GM19023 (cell line): ENCODE results near the gene SYT13.
"Not testable (repeated sequence)": the region's sequence is repeated elsewhere in the genome, so short reads cannot be mapped to it uniquely, and the experiment has no call there.

Experiments
- ATAC-seq: cut with Tn5 transposase; IDR thresholded peaks from one replicate; pipeline ENCODE4 v1.9.1; 2021; ENCODE audit warnings: mild to moderate bottlenecking, moderate library complexity; ENCODE audit not compliant: unreplicated experiment

SYT13 gene

DNA sequence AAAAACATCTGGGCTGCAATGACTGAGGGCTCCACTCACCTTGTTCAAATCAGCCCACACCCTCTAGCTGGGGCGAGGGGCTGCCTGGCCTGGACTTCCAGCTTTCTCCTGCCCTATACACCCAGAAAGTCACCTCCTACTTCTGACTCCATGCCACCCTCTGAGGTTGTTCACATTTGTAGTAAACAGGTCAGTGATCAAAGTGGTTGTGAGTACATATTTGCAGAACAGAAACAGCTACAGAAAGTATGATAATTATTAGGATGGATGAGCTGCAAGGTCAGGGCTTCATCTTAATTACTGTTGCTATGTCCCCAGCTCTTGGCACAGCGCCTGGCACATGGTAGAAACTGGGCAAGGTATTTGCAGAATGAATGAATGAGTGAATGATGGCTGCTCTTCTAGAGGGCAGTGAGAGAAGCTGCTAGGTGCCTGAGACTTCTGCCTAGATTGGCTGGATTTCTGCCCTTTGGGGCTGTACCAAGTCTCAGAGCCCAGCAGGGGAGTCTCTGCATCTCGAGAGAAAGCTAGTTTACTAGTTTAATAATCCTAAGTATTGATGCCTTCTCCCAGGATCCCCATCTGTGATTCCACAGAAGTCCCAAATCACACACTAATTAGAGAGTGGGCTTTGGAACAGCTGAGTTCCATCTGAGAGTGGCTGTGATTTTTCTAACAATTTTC lies 36.0 kb downstream of the SYT13 start:
- no peak for ATAC-seq

DNA sequence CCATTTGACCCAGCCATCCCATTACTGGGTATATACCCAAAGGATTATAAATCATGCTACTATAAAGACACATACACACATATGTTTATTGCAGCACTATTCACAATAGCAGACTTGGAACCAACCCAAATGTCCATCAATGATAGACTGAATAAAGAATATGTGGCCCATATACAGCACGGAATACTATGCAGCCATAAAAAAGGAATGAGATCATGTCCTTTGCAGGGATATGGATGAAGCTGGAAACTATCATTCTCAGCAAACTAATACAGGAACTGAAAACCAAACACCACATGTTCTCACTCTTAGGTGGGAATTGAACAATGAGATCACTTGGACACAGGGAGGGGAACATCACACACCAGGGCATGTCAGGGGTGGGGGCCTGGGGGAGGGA lies 36.8 kb downstream of the SYT13 start:
- not testable (repeated sequence) for ATAC-seq

- no peak for ATAC-seq
These were observed 37.6 kb downstream of the SYT13 start for GRCh38 chr11:45248501-45249011.

DNA sequence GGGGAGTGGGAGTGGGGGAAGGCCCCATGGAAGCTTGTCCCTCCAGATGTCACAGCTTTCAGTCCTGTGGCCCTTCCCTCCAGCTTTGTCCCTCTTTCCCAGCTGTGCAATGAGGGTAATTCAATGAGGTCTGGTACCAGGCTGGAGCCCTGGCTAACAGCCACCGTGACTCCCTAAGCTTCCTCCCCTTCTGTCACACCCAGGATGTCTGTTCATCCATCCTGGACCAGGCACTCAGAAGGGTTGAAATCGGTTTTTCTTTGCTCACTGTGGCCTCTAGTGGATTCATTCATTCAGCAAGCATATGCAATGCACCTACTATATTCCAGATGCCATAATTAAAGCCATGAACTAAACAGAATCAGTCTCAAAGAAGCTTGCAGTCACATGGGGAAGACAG lies 38.7 kb downstream of the SYT13 start:
- no peak for ATAC-seq

DNA sequence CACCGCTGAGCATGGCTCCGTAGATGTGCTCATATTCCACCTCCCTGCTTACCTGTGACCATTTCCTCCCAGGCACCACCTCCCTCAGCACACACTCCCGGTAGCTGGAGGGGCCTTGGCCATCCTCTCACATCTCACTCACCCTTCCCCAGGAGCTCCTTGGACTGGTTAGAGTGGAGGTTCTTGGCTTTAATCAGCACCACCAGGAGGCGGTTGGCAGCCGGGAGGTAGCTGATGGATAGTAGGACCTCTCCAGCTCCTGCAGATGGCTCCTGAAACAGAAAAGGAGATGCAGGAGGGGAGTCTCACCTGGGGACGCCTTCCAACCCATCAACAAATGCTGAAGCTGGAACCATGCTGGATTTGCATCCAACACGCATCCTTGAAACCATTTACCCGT lies 39.9 kb downstream of the SYT13 start:
- no peak for ATAC-seq

DNA sequence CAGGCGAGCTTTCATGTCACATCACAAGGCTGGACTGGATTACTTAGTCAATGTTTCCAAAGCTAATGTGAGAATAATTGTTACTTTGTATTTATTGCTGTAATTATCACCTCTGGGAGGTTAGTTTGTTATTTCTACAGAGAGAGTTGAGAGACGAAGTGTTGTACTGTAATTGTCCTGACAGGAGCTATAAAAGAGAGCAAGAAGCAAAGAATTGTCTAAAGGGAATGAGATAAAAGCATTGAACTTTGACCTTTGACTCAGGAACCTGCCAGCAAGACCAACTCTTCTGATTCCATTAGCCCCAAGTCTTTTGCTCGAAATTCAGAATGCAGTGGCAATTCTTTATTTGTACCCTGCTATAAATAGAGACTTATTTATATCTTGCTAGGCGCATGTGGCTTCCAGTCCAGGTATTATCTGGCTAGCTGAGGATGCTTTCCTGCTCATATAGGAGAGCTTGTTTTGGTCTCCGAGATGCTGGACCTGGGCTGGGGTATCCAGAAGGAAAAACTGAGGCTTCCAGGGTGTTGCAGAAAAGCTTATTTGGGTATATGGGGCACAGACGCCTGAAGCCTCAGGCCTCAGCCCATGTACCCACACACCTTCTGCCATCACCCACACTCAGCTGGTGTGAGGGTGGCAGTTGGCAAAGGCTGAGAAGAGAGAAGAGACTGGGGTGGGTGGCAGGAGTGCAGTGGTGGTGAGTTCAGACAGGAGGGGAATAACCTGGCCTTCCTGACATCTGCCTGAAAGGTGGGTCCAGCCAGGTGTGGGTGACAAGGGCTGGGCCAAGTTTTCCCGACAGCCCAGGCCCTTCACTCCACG lies 40.7 kb downstream of the SYT13 start:
- no peak for ATAC-seq

GRCh38 chr11:45243967-45244366 lies 42.2 kb downstream of the SYT13 start:
- ATAC-seq = no peak

DNA sequence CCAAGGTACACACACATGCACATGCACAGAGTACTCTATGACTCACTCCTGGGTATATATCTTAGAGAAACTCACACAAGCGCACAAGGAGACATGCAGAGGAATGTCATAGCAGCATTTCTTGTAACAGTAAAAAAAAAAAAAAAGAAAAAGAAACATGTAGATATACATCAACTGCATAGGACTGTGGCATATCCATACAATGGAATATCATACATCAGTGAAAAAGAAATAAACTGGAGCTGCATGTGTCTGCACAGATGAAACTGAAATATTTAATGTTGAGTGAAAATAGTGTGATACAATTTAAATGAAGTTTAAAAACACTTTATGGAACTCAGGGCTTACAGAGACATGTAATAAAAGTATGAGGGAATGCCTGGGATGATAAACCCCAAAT lies 46.4 kb downstream of the SYT13 start:
- no peak for ATAC-seq

DNA sequence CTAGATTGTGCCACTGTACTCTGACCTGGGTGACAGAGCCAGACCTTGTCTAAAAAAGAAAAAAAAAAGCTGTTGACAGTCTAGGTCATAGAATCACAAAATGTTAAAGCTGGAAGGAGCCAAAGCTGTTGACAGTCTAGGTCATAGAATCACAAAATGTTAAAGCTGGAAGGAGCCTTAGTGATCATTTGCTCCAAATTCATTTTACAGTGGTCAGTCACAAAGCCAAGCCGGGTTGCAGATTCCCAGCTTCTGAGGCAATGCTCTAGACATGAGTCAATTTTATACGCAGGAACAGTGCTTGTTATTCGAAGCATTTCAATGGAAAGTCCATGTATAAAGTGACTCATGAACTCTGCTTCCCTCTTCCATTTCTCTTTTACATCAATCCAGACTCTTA lies 47.4 kb downstream of the SYT13 start:
- ATAC-seq = no peak

DNA sequence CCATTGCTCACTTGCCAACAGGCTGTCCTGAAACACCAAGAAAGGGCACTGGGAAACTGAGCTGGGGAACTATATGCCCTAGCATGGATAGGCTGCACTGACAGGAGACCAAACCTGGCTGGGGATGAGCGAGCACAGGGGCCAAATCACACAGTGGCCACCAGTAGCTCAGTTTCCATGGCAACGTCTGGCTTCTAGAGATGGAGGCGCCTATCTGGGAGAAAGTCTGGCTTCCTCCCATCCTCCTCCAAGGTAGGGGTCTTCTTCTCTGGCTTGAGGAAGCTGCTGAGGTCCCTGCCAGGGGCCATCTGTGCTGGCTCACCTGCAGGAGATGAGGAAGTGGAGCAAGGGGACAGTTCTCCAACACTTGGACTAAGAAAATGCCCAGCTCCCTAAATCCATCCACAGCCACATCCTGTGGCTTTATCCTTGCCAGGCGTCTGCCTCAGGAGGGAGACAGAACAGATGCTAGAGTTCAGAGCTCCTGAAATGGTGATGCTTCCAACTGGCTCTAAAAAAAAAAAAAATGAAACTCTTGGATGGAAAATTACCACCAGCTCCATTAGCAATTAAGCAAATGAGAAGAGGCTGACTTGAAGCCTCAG lies 48.3 kb downstream of the SYT13 start:
- no peak for ATAC-seq

- ATAC-seq = no peak
These were observed 51.7 kb downstream of the SYT13 start for GRCh38 chr11:45234306-45235006.

GRCh38 chr11:45233804-45234170 lies 52.4 kb downstream of the SYT13 start:
- ATAC-seq = no peak

DNA sequence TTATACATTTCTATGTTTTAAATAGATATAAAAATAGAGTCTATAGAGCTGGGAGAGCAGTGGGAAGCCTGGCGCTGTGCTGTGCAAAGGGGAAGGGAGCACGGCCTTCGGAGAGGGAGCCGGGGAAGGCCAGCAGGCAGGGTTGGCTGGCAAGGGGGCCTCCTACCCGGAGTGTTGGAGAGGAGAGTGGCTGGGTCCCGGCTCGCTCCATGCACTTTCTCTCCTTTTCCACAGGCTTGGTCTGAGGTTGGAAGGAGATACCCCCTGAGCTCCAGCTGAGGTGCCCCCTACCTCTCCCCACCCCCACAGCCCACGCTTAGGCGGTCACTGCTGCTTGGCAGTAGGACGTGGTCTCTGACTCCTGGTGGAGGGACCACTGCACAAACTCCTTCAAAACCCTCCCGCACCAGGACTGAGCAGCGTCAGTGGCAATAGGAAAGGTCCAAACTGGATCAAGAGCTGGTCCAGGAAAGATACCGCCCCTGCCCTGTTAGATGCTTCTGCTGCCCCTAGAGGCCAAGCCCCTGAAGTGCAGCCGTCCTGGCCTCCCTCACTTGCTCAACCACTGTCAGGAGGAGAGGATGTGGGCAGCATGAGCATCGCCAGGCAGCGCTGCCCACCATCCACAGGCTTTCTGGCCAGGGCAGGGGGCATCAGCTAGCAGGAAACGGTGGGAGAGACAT lies 52.9 kb downstream of the SYT13 start:
- ATAC-seq = peak; percentile 85

DNA sequence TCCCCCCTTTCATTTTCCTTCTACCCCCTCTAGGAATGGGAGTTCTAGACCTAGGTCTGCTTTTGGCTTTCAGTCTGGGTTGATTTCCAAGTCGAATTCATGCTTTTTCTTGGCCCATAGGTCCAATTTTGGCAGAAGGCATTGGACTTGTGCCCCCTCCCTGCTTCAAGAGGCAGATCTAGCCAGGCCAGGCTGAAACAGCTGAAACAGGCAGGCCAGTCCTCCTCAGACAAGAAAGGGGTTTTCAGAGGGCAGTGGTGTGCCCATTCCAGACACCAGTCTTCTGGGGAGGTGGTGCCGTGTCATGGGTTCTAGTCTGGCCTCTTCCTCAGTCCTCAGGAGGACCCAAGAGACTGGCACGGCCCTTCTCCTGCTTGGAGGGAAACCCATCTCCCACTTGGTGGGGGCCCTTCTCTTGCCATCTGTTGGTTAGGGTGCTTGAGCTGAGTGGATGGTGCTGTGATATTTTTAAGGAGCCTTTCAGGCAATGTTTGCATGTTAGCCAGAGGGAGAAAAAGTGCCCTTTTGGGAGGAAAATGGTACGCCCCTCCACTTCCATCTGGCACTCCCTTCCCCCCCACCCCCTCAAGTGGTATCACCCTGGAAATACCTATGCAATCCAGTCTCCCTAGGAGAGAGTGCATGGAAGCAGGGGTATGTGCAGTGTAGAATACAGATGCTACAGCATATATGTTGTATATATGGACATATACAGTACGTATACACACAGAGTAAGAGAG lies 53.6 kb downstream of the SYT13 start:
- ATAC-seq = no peak

- no peak for ATAC-seq
These were observed 56.6 kb downstream of the SYT13 start for GRCh38 chr11:45229401-45230020.

- no peak for ATAC-seq
These were observed 58.3 kb downstream of the SYT13 start for GRCh38 chr11:45227836-45228235.

DNA sequence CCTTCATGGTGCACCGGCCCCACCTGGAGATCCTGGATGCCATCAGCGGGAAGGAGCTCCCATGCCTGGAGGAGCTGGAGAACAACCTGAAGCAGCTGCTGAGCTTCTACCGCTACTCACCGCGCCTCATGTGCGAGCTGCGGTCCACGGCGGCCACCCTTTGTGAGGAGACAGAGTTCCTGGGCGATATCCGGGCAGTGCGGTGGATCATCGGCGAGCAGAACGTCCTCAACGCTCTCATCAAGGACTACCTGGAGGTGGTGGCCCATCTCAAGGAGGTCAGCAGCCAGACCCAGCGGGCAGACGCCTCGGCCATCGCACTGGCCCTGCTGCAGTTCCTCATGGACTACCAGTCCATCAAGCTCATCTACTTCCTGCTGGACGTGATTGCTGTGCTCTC lies 59.2 kb downstream of the SYT13 start:
- no peak for ATAC-seq

- ATAC-seq = no peak
These were observed 59.9 kb downstream of the SYT13 start for GRCh38 chr11:45225961-45226871.

GRCh38 chr11:45225277-45225676 lies 60.9 kb downstream of the SYT13 start:
- no peak for ATAC-seq
